H1 (cell line): Measurements from ENCODE around the gene CNDP2. TPM values are rescaled to one million over a fixed set of nuclear protein-coding genes. Genes with fewer than 3 reads are reported as not detected.

Source experiments
- CTCF ChIA-PET: fragments of 300-600 bp; sonication (Branson Sonifier 250); formaldehyde crosslinking; loops from one replicate; lab custom pipeline; 2021; ENCODE audit not compliant: partially characterized antibody; lab: Charles Lee
- POLR2A ChIA-PET: fragments of 300-600 bp; sonication (Branson Sonifier 250); formaldehyde crosslinking; loops from one replicate; lab custom pipeline; 2021; ENCODE audit warnings: inconsistent platforms; ENCODE audit not compliant: partially characterized antibody; lab: Charles Lee
- DNase-seq, 2 experiments: peaks; one replicate each; pipeline versions ENCODE4 v3.0.0 to v3.0.0-alpha.2; 2010 to 2022; ENCODE audit warnings: low spot score in 2 of 2, low read depth in 1 of 2, mixed read lengths in 1 of 2
- FAIRE-seq: peaks from 2 replicates; lab custom pipeline; 2011; peaks lifted over from hg19 to GRCh38; lab: Jason Lieb, UNC
- H2AFZ ChIP-seq: 2 replicates; pipeline ENCODE4 v1.8.1; 2012; ENCODE audit warnings: low read length, inconsistent platforms
- H2AK5ac ChIP-seq: 2 replicates; pipeline ENCODE4 v1.6.1; 2013; ENCODE audit warnings: low read depth, low read length
- H2BK120ac ChIP-seq: replicated peaks from 2 replicates; pipeline ENCODE3; 2013; ENCODE audit warnings: low read depth, low read length, inconsistent platforms
- H2BK12ac ChIP-seq: 2 replicates; pipeline ENCODE4 v1.6.1; 2013; ENCODE audit warnings: low read depth, low read length
- H2BK15ac ChIP-seq: 2 replicates; pipeline ENCODE4 v1.6.1; 2013; ENCODE audit warnings: low read length
- H2BK20ac ChIP-seq: 2 replicates; pipeline ENCODE4 v1.6.1; 2013; ENCODE audit warnings: low read length
- H2BK5ac ChIP-seq: 2 replicates; pipeline ENCODE4 v1.6.1; 2013; ENCODE audit warnings: low read depth, low read length
- H3K14ac ChIP-seq: 2 replicates; pipeline ENCODE4 v1.6.1; 2013; ENCODE audit warnings: inconsistent platforms; ENCODE audit not compliant: insufficient read length
- H3K18ac ChIP-seq: 2 replicates; pipeline ENCODE4 v1.6.1; 2013; ENCODE audit warnings: low read length; ENCODE audit errors: extremely low read depth
- H3K23ac ChIP-seq: 2 replicates; pipeline ENCODE4 v1.6.1; 2013; ENCODE audit warnings: inconsistent platforms; ENCODE audit not compliant: insufficient read length
- H3K23me2 ChIP-seq: 2 replicates; pipeline ENCODE4 v1.6.1; 2013; ENCODE audit warnings: low read depth, low read length
- H3K27ac ChIP-seq: 2 replicates; pipeline ENCODE4 v1.6.1; 2011; ENCODE audit warnings: low read depth, low read length, inconsistent platforms
- H3K27me3 ChIP-seq, 4 experiments: replicated peaks in 1 of 4; 1 replicate in 1 of 4; 2 replicates in 3 of 4; pipeline versions ENCODE4 v1.6.1 to v1.8.1; 2011 to 2013; ENCODE audit warnings: low read length in 3 of 4, mild to moderate bottlenecking in 3 of 4, inconsistent platforms in 2 of 4, mixed read lengths in 2 of 4, moderate library complexity in 1 of 4; ENCODE audit not compliant: control insufficient read depth in 3 of 4, insufficient read depth in 3 of 4; ENCODE audit errors: extremely low read depth in 1 of 4
- H3K36me3 ChIP-seq, 4 experiments: 2 replicates each; pipeline versions ENCODE4 v1.6.1 to v1.8.1; 2011 to 2013; ENCODE audit warnings: mild to moderate bottlenecking in 4 of 4, low read length in 3 of 4, moderate library complexity in 2 of 4, control low read depth in 1 of 4, inconsistent platforms in 1 of 4; ENCODE audit not compliant: insufficient read depth in 4 of 4, control insufficient read depth in 2 of 4
- H3K4ac ChIP-seq: replicated peaks from 2 replicates; pipeline ENCODE3; 2013; ENCODE audit warnings: low read length, low read depth, mixed read lengths, inconsistent platforms; ENCODE audit not compliant: insufficient read length
- H3K4me1 ChIP-seq, 4 experiments: replicated peaks in 1 of 4; 1 replicate in 1 of 4; 2 replicates in 3 of 4; pipeline versions ENCODE4 v1.6.1 to v1.8.1; 2011 to 2013; ENCODE audit warnings: low read length in 3 of 4, inconsistent platforms in 2 of 4, mixed read lengths in 1 of 4; ENCODE audit not compliant: insufficient read depth in 4 of 4, control insufficient read depth in 3 of 4
- H3K4me2 ChIP-seq, 2 experiments: 2 replicates each; pipeline versions ENCODE4 v1.6.1 to v1.8.1; 2011 to 2013; ENCODE audit warnings: low read depth in 2 of 2, low read length in 2 of 2, control low read depth in 1 of 2, inconsistent platforms in 1 of 2, mild to moderate bottlenecking in 1 of 2; ENCODE audit not compliant: insufficient read depth in 1 of 2
- H3K4me3 ChIP-seq, 4 experiments: fragments of 200-600, 300-600 bp in 1 of 4; sonication (generic), shearing (Covaris generic), sonication (Bioruptor Twin) in 1 of 4; 2 replicates each; pipeline versions ENCODE4 v1.5.1 to v1.8.1; 2011 to 2016; ENCODE audit warnings: low read length in 4 of 4, low read depth in 3 of 4, control low read depth in 2 of 4, inconsistent platforms in 2 of 4, mild to moderate bottlenecking in 2 of 4, mixed read lengths in 1 of 4, moderate library complexity in 1 of 4; ENCODE audit not compliant: insufficient read depth in 2 of 4; ENCODE audit errors: extremely low read depth in 1 of 4
- H3K56ac ChIP-seq: replicated peaks from 2 replicates; pipeline ENCODE3; 2013; ENCODE audit warnings: low read depth, mild to moderate bottlenecking, mixed read lengths, low read length, inconsistent platforms; ENCODE audit not compliant: insufficient read length
- H3K79me1 ChIP-seq: 2 replicates; pipeline ENCODE4 v1.6.1; 2013; ENCODE audit warnings: low read depth, low read length, control low read depth
- H3K79me2 ChIP-seq, 2 experiments: 2 replicates each; pipeline versions ENCODE4 v1.6.1 to v1.8.1; 2012 to 2013; ENCODE audit warnings: low read length in 2 of 2, mild to moderate bottlenecking in 2 of 2, inconsistent platforms in 1 of 2; ENCODE audit not compliant: insufficient read depth in 2 of 2, control insufficient read depth in 1 of 2
- H3K9ac ChIP-seq, 4 experiments: replicated peaks in 1 of 4; 1 replicate in 1 of 4; 2 replicates in 3 of 4; pipeline versions ENCODE4 v1.6.1 to v1.8.1; 2011 to 2013; ENCODE audit warnings: low read depth in 3 of 4, low read length in 3 of 4, control low read depth in 2 of 4, mild to moderate bottlenecking in 2 of 4, moderate library complexity in 2 of 4, inconsistent platforms in 1 of 4; ENCODE audit errors: extremely low read depth in 1 of 4
- H3K9me3 ChIP-seq, 2 experiments: 2 replicates each; pipeline versions ENCODE4 v1.6.1 to v1.8.1; 2012 to 2013; ENCODE audit warnings: mild to moderate bottlenecking in 2 of 2, moderate library complexity in 2 of 2, control low read depth in 1 of 2, inconsistent platforms in 1 of 2, low read depth in 1 of 2, low read length in 1 of 2, mixed read lengths in 1 of 2; ENCODE audit not compliant: insufficient read depth in 2 of 2
- H4K20me1 ChIP-seq, 2 experiments: replicated peaks in 1 of 2; 2 replicates each; pipeline versions ENCODE3 to v1.8.1; 2011 to 2013; ENCODE audit warnings: inconsistent platforms in 2 of 2, low read length in 2 of 2, mild to moderate bottlenecking in 1 of 2; ENCODE audit not compliant: insufficient read depth in 2 of 2, control insufficient read depth in 1 of 2
- H4K5ac ChIP-seq: 2 replicates; pipeline ENCODE4 v1.6.1; 2013; ENCODE audit warnings: low read length, low read depth, mixed read lengths, inconsistent platforms; ENCODE audit not compliant: insufficient read length
- H4K8ac ChIP-seq: 2 replicates; pipeline ENCODE4 v1.8.0; 2013; ENCODE audit warnings: mild to moderate bottlenecking, moderate library complexity, low read length, inconsistent platforms; ENCODE audit not compliant: insufficient read depth; ENCODE audit errors: extremely low read depth
- H4K91ac ChIP-seq: replicated peaks from 2 replicates; pipeline ENCODE3; 2013; ENCODE audit warnings: low read length, mixed read lengths, inconsistent platforms; ENCODE audit not compliant: insufficient read length
- CBX5 ChIP-seq: fragments of 300-800, 300-1000 bp; sonication (generic); IDR thresholded peaks from 2 replicates; pipeline ENCODE4 v1.7.1; 2016; ENCODE audit warnings: antibody characterized with exemption, low read length, low read depth
- CTBP2 ChIP-seq: IDR thresholded peaks from 2 replicates; pipeline ENCODE4 v1.7.0; 2011; ENCODE audit warnings: borderline replicate concordance, mild to moderate bottlenecking, moderate library complexity, mixed read lengths, low read length; ENCODE audit not compliant: insufficient read depth, insufficient read length
- EZH2 ChIP-seq: fragments of 200-600 bp; sonication (generic); IDR thresholded peaks from 2 replicates; pipeline ENCODE4 v1.7.1; 2012; ENCODE audit warnings: low read depth, mild to moderate bottlenecking, moderate library complexity, low read length, inconsistent platforms; ENCODE audit not compliant: severe bottlenecking
- RBBP5 ChIP-seq: IDR thresholded peaks from 2 replicates; pipeline ENCODE4 v1.7.1; 2012; ENCODE audit warnings: low read depth, mild to moderate bottlenecking, inconsistent platforms, low read length, moderate library complexity, borderline replicate concordance
- SAP30 ChIP-seq: fragments of 300-600 bp; sonication (generic); IDR thresholded peaks from 2 replicates; pipeline ENCODE4 v1.7.1; 2012; ENCODE audit warnings: low read length, moderate library complexity, mild to moderate bottlenecking, inconsistent platforms; ENCODE audit not compliant: insufficient read depth, insufficient replicate concordance
- SIN3A ChIP-seq, 2 experiments: IDR thresholded peaks in 1 of 2; conservative IDR thresholded peaks in 1 of 2; 2 replicates each; pipeline ENCODE4 v1.6.1; 2011 to 2012; ENCODE audit warnings: low read length in 2 of 2, improper control_type of control experiment in 1 of 2, low read depth in 1 of 2, mild to moderate bottlenecking in 1 of 2
- SIRT6 ChIP-seq: IDR thresholded peaks from one replicate; pipeline ENCODE4 v1.7.1; 2012; ENCODE audit warnings: low read length, inconsistent platforms
- SIX5 ChIP-seq: IDR thresholded peaks from 2 replicates; pipeline ENCODE4 v1.6.1; 2011; ENCODE audit warnings: mild to moderate bottlenecking, low read depth, low read length
- SP2 ChIP-seq: IDR thresholded peaks from 2 replicates; pipeline ENCODE4 v1.6.1; 2012; ENCODE audit warnings: mild to moderate bottlenecking, low read length, inconsistent platforms
- TAF1 ChIP-seq: IDR thresholded peaks from 2 replicates; pipeline ENCODE4 v1.6.1; 2011; ENCODE audit warnings: mild to moderate bottlenecking, low read depth, low read length
- ZNF274 ChIP-seq: IDR thresholded peaks from 2 replicates; pipeline ENCODE4 v1.7.0; 2012; ENCODE audit warnings: low read length, borderline replicate concordance; ENCODE audit errors: extremely low read depth
- WGBS, 2 experiments: shearing (Covaris generic) in 1 of 2; methylation state at CpG; one replicate each; pipeline versions ENCODE4 v1.1.6 to v1.1.7; 2013 to 2015; ENCODE audit warnings: low lambda C conversion rate in 2 of 2, mixed read lengths in 2 of 2, inconsistent platforms in 1 of 2, low coverage in 1 of 2, missing lambda C conversion rate in 1 of 2; ENCODE audit not compliant: insufficient replicate concordance in 2 of 2, insufficient coverage in 1 of 2, insufficient read length in 1 of 2; ENCODE audit errors: extremely low coverage in 1 of 2, missing lambda C conversion rate in 1 of 2; 5-methylcytosine and 5-hydroxymethylcytosine counted together
- polyA plus RNA-seq, 7 experiments: library from polyadenylated mRNA; depleted of rRNA in 3 of 7; stranded (reverse) in 5 of 7; unstranded in 2 of 7; fragments of >200 nt in 5 of 7; fragments of 200-250 nt in 2 of 7; gene quantifications; 1 replicate in 5 of 7; 2 replicates in 1 of 7; 4 replicates in 1 of 7; pipeline versions ENCODE4 v1.2.1 to v1.2.3, GENCODE V29; 2011 to 2013; ENCODE audit warnings: missing spikeins in 2 of 7, mixed read lengths in 2 of 7
- total RNA-seq: library from RNA; stranded (reverse); fragmentation: NEBNext Ultra II Directional; extraction: Animal tissue kit (Norgen Biotek cat#: 25700); gene quantifications from 2 replicates; pipeline ENCODE4 v1.2.1, GENCODE V29; 2021

CNDP2 gene
- total and polyA plus RNA-seq, 2 of the 8 experiments (the other 6 are each of a cell fraction or from before 2014, with no cell fraction given): 71.8 to 243 TPM

- Histone ChIP-seq H3K56ac (no peak overlapping the region), H3K23me2 (no peaks in the 10 kb centered on the region), H4K20me1 (peaks cover 2 to 7% of the 10 kb centered on the region in 2 experiments), H4K91ac (no peak overlapping the region), H3K4me2 (no peak overlapping the region), H3K27me3 (no peaks in the 10 kb centered on the region), H2AFZ (no peak overlapping the region), H3K27ac (no peak overlapping the region), H2BK120ac (no peak overlapping the region), H2BK12ac (no peak overlapping the region), H3K18ac (no peak overlapping the region), H3K23ac (no peak overlapping the region), H3K36me3 (peaks cover 10 to 73% (median 48%) of the 10 kb centered on the region in 4 experiments), H2BK5ac (no peak overlapping the region), H3K9ac (no peak overlapping the region), H3K4ac (no peak overlapping the region), H3K14ac (no peak overlapping the region), H2AK5ac (no peak overlapping the region), H4K8ac (no peak overlapping the region), H3K79me1 (peaks cover 6% of the 10 kb centered on the region; the same call in 1 of the 2 replicates), H3K9me3 (peaks cover 0 to 7% of the 10 kb centered on the region in 2 experiments; a peak in 2 of 4 replicates), H3K4me1 (no peaks in the 10 kb centered on the region; a peak in 1 of 7 replicates), H3K79me2 (no peaks in the 10 kb centered on the region; a peak in 1 of 4 replicates), H2BK20ac (no peak overlapping the region), H2BK15ac (no peak overlapping the region), H4K5ac (no peak overlapping the region), H3K4me3 (no peak overlapping the region)
- ChIA-PET CTCF (interaction anchor here (0.7 to 2.3 kb wide), 5 partner anchors 15 to 165 kb away, joined by 3 to 11 read pairs (median 4); partner anchors contain the start of gene CNDP1), POLR2A (interaction anchor here (0.9 to 4.9 kb wide), 6 partner anchors 8 to 20 kb away, joined by 3 to 31 read pairs (median 6); no protein-coding TSS in a partner anchor)
- DNase-seq (no peak), FAIRE-seq (no peak)
- 86% methylated on average over 29 of the region's 32 CpGs; no CpG with 5 or more reads in 1 of the 2 experiments for WGBS, 2 experiments
- TF ChIP-seq CTBP2: no peak
- TF ChIP-seq CBX5: no peak
- no peak for TF ChIP-seq TAF1
- no peak for TF ChIP-seq ZNF274
- TF ChIP-seq SIRT6: no peak
- no peak for TF ChIP-seq SIX5
- no peak for TF ChIP-seq SIN3A (conservative IDR thresholded peaks at IDR 0.05 in 1 of 2, IDR thresholded peaks at IDR 0.05 in 1 of 2; ENCODE audit: low read depth in 1 of 2, low read length in 2 of 2)
- no peak for TF ChIP-seq SAP30
- TF ChIP-seq EZH2: no peak
- TF ChIP-seq RBBP5: no peak
- TF ChIP-seq SP2: no peak
Observed at GRCh38 chr18:74518456-74519295, 22.5 kb downstream of the CNDP2 start.
